ENCODE data around the gene EIF2S3. TPM values are rescaled to one million over a fixed set of nuclear protein-coding genes. Genes with fewer than 3 reads are reported as not detected.

EIF2S3 gene
- total and polyA plus RNA-seq, 2 of the 13 experiments (the other 11 are each of a cell fraction or from before 2014, with no cell fraction given) = 61.0 to 183 TPM

- no peak for TF ChIP-seq NRL (CRISPR knock-in tag; IDR thresholded peaks at IDR 0.05; ENCODE audit: borderline replicate concordance)
- TF ChIP-seq ZNF7 (CRISPR knock-in tag; IDR thresholded peaks at IDR 0.05) = no peak
- TF ChIP-seq NAIF1 (CRISPR knock-in tag; IDR thresholded peaks at IDR 0.05; ENCODE audit: borderline replicate concordance) = no peak
- TF ChIP-seq ZNF33A (CRISPR knock-in tag; IDR thresholded peaks at IDR 0.05; ENCODE audit: borderline replicate concordance) = no peak
- TF ChIP-seq ZBTB34 (CRISPR knock-in tag; IDR thresholded peaks at IDR 0.05) = no peak
- no peak for TF ChIP-seq NR2F1 (CRISPR knock-in tag; IDR thresholded peaks at IDR 0.05)
- TF ChIP-seq CSRNP1 (CRISPR knock-in tag; IDR thresholded peaks at IDR 0.05) = no peak
These were observed 35.8 kb downstream of the EIF2S3 start (continued) for GRCh38 chrX:24090300-24091200.

- 86% methylated on average over 7 of the region's 12 CpGs for WGBS (ENCODE audit: low lambda C conversion rate)
- TF ChIP-seq DDIT3 (CRISPR knock-in tag; IDR thresholded peaks at IDR 0.05) (no peak), TFDP1 (CRISPR knock-in tag; IDR thresholded peaks at IDR 0.05; ENCODE audit: borderline replicate concordance) (no peak), PHF8 (CRISPR knock-in tag; IDR thresholded peaks at IDR 0.05) (no peak), DR1 (CRISPR knock-in tag; IDR thresholded peaks at IDR 0.05) (no peak), CBX1 (IDR thresholded peaks at IDR 0.05; ENCODE audit: low read depth) (no peak), ATF4 (CRISPR knock-in tag; IDR thresholded peaks at IDR 0.05) (no peak), ZNF709 (CRISPR knock-in tag; IDR thresholded peaks at IDR 0.05) (no peak), EEA1 (CRISPR knock-in tag; IDR thresholded peaks at IDR 0.05; ENCODE audit: borderline replicate concordance) (no peak), RBM22 (optimal IDR thresholded peaks at IDR 0.05; ENCODE audit: low read length) (no peak), PRPF4 (IDR thresholded peaks at IDR 0.05; ENCODE audit: low read depth, low read length, poor library complexity, severe bottlenecking) (no peak)
These were observed 39.0 kb downstream of the EIF2S3 start for GRCh38 chrX:24093746-24094145.

More at GRCh38 chrX:24093746-24094145, 39.0 kb downstream of the EIF2S3 start:
- no peak overlapping the region for H3K9ac ChIP-seq (ENCODE audit: insufficient read depth, low read depth, low read length)
- no peaks in the 10 kb centered on the region for H3K79me2 ChIP-seq (ENCODE audit: insufficient read depth, low read length)
- no peak for FAIRE-seq
- no peaks in the 10 kb centered on the region for H3K27me3 ChIP-seq (ENCODE audit: control insufficient read depth in 1 of 2, insufficient read depth in 2 of 2, low read length in 2 of 2)
- H3K36me3 ChIP-seq (replicated peaks in 1 of 2; ENCODE audit: control insufficient read depth in 1 of 2, insufficient read depth in 2 of 2, low read length in 2 of 2) = no peaks in the 10 kb centered on the region
- DNase-seq (ENCODE audit: low spot score) = no peak
- H3K4me3 ChIP-seq (replicated peaks in 1 of 3; ENCODE audit: insufficient read depth in 1 of 3, low read depth in 2 of 3, low read length in 3 of 3) = no peak overlapping the region
- no peak overlapping the region for H3K4me2 ChIP-seq (ENCODE audit: low read depth, low read length)
- in situ Hi-C loops (cut with HindIII; ENCODE audit: extremely low pct_ligation_motif_present, low pct_unique_long_range_greater_than_20kb) = no loop called here
- ChIA-PET POLR2A (no interaction called here), CTCF (ENCODE audit: low intra/inter-chr PET ratio, low total read pairs) (no interaction called here)
- H3K9me3 ChIP-seq (ENCODE audit: low read length) = no peaks in the 10 kb centered on the region
- no peak overlapping the region for H2AFZ ChIP-seq (ENCODE audit: low read length)
- H4K20me1 ChIP-seq (ENCODE audit: insufficient read depth, low read length) = no peaks in the 10 kb centered on the region
- H3K4me1 ChIP-seq (ENCODE audit: insufficient read depth, low read length) = no peaks in the 10 kb centered on the region
- no peak overlapping the region for H3K27ac ChIP-seq (ENCODE audit: extremely low read length, insufficient read depth, low read length)
- intact Hi-C loops (cut with micrococcal nuclease; ENCODE audit: unreplicated experiment) = no loop called here
- BruUV-seq (replicated peaks) = no TSS peak
- no peak for ATAC-seq
